Osteoblast (primary cell): Measurements from ENCODE around the gene MIB2. TPM values are rescaled to one million over a fixed set of nuclear protein-coding genes. Genes with fewer than 3 reads are reported as not detected.

Experiments used
- DNase-seq: peaks from one replicate; pipeline ENCODE4 v3.0.0; 2011; ENCODE audit warnings: low spot score, mixed read lengths; ENCODE audit not compliant: insufficient read length; ENCODE audit errors: missing footprints
- H2AFZ ChIP-seq: 2 replicates; pipeline ENCODE4 v1.6.0; 2011; ENCODE audit warnings: mild to moderate bottlenecking, low read length
- H3K27ac ChIP-seq: 2 replicates; pipeline ENCODE4 v1.5.1; 2011; ENCODE audit warnings: mild to moderate bottlenecking, low read depth, low read length, moderate library complexity
- H3K27me3 ChIP-seq: 2 replicates; pipeline ENCODE4 v1.6.0; 2012; ENCODE audit warnings: mild to moderate bottlenecking, control low read depth, inconsistent platforms, low read length, moderate library complexity; ENCODE audit not compliant: insufficient read depth
- H3K36me3 ChIP-seq: 2 replicates; pipeline ENCODE4 v1.5.1; 2011; ENCODE audit warnings: mild to moderate bottlenecking, low read length, control low read depth, moderate library complexity; ENCODE audit not compliant: insufficient read depth
- H3K4me1 ChIP-seq: 2 replicates; pipeline ENCODE4 v1.5.1; 2011; ENCODE audit warnings: mild to moderate bottlenecking, low read length, control low read depth, moderate library complexity; ENCODE audit not compliant: insufficient read depth
- H3K4me2 ChIP-seq: 2 replicates; pipeline ENCODE4 v1.6.0; 2011; ENCODE audit warnings: mild to moderate bottlenecking, low read length; ENCODE audit not compliant: insufficient read depth
- H3K4me3 ChIP-seq: fragments of 200-600 bp; sonication (generic); 3 replicates; pipeline ENCODE4 v1.5.1; 2012; ENCODE audit warnings: mild to moderate bottlenecking, low read length, inconsistent platforms; ENCODE audit not compliant: insufficient read depth
- H3K79me2 ChIP-seq: 2 replicates; pipeline ENCODE4 v1.6.0; 2012; ENCODE audit warnings: mild to moderate bottlenecking, low read length, control low read depth, inconsistent platforms; ENCODE audit not compliant: insufficient read depth
- H3K9me3 ChIP-seq: 2 replicates; pipeline ENCODE4 v1.5.1; 2011; ENCODE audit warnings: low read depth, low read length, control low read depth
- H4K20me1 ChIP-seq: 2 replicates; pipeline ENCODE4 v1.6.0; 2012; ENCODE audit warnings: mild to moderate bottlenecking, low read length, control low read depth; ENCODE audit not compliant: insufficient read depth
- total RNA-seq: library from RNA; depleted of rRNA; stranded (reverse); fragments of >200 nt; gene quantifications from 2 replicates; pipeline ENCODE4 v1.2.3, GENCODE V29; 2012
- TF ChIP-seq, protein P1 (sequence below): IDR thresholded peaks from 2 replicates; pipeline ENCODE4 v1.5.1; 2011; ENCODE audit warnings: mild to moderate bottlenecking, low read depth, low read length, moderate library complexity; ENCODE audit errors: extremely low read depth

Gene MIB2
- total RNA-seq, 1 donor: 80.7 TPM

GRCh38 chr1:1613509-1614082 is 1.7 kb upstream of the MIB2 start:
- Histone ChIP-seq H3K9me3 (no peaks in the 10 kb centered on the region), H3K4me1 (peaks cover 23% of the 10 kb centered on the region), H4K20me1 (peaks cover 33% of the 10 kb centered on the region), H3K27me3 (no peaks in the 10 kb centered on the region), H3K36me3 (peaks cover 4% of the 10 kb centered on the region), H3K27ac (peak overlapping the region; percentile 96), H2AFZ (no peak overlapping the region), H3K79me2 (peaks cover 37% of the 10 kb centered on the region), H3K4me3 (peak overlapping the region; percentile 97), H3K4me2 (peak overlapping the region; percentile 91)
- DNase-seq: no peak
- TF ChIP-seq, protein P1, sequence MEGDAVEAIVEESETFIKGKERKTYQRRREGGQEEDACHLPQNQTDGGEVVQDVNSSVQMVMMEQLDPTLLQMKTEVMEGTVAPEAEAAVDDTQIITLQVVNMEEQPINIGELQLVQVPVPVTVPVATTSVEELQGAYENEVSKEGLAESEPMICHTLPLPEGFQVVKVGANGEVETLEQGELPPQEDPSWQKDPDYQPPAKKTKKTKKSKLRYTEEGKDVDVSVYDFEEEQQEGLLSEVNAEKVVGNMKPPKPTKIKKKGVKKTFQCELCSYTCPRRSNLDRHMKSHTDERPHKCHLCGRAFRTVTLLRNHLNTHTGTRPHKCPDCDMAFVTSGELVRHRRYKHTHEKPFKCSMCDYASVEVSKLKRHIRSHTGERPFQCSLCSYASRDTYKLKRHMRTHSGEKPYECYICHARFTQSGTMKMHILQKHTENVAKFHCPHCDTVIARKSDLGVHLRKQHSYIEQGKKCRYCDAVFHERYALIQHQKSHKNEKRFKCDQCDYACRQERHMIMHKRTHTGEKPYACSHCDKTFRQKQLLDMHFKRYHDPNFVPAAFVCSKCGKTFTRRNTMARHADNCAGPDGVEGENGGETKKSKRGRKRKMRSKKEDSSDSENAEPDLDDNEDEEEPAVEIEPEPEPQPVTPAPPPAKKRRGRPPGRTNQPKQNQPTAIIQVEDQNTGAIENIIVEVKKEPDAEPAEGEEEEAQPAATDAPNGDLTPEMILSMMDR: no peak

- Histone ChIP-seq H3K27ac (peak overlapping the region; percentile 96), H3K9me3 (no peaks in the 10 kb centered on the region), H3K27me3 (no peaks in the 10 kb centered on the region), H3K36me3 (peaks cover 4% of the 10 kb centered on the region), H4K20me1 (peaks cover 33% of the 10 kb centered on the region), H3K4me3 (peak overlapping the region; percentile 97), H3K79me2 (peaks cover 38% of the 10 kb centered on the region), H3K4me1 (peaks cover 23% of the 10 kb centered on the region), H3K4me2 (peak overlapping the region; percentile 91), H2AFZ (peak overlapping the region; percentile 81)
- TF ChIP-seq, protein P1: no peak
- DNase-seq: peak; percentile 99
Observed at GRCh38 chr1:1614204-1614953, 921 bp upstream of the MIB2 start.

GRCh38 chr1:1614954-1615255 is 395 bp upstream of the MIB2 start:
- H3K79me2 ChIP-seq: peaks cover 39% of the 10 kb centered on the region
- TF ChIP-seq, protein P1: no peak
- H4K20me1 ChIP-seq: peaks cover 36% of the 10 kb centered on the region
- peak overlapping the region; percentile 96 for H3K27ac ChIP-seq
- peaks cover 23% of the 10 kb centered on the region for H3K4me1 ChIP-seq
- peak overlapping the region; percentile 81 for H2AFZ ChIP-seq
- H3K36me3 ChIP-seq: peaks cover 4% of the 10 kb centered on the region
- no peaks in the 10 kb centered on the region for H3K27me3 ChIP-seq
- H3K4me3 ChIP-seq: peak overlapping the region; percentile 97
- no peak for DNase-seq
- no peaks in the 10 kb centered on the region for H3K9me3 ChIP-seq
- peak overlapping the region; percentile 91 for H3K4me2 ChIP-seq

DNA sequence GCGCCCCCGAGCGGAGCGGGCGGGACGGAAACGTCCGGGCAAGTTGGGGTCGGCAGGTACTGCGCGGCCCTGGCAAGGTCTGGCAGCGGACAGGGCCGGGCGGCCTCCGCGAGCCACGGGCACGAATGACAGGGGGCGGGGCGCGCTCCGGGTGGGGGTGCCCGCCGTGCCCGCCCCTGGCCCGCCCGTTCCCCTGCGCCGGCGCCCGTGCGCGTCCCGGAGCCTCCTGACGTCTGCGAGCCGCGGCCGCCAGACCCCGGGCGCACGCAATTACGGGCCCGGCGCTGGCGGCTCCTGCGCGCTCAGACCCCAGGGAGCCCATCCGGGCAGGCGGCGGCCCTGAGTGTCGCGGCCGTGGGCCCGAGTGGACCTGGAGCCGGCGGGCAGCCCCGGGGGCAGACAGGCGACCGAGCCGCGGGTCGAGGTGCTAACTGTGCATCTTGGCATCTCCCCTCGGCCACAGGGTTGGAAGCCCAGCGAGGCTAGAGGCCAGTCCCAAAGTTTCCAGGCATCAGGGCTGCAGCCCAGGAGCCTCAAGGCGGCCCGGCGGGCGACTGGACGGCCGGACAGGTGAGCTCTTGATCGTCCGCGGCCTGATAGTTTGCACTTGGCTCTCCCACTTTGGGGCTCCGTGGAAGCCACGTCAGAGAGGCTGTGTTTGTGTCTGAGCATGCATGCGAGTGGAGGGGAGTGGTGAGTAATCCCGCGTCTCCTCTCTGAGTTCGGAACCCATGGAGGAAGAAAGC is 918 bp downstream of the MIB2 start:
- peak overlapping the region; percentile 56 for H2AFZ ChIP-seq
- peak overlapping the region; percentile 94 for H3K4me2 ChIP-seq
- H3K4me3 ChIP-seq: peak overlapping the region; percentile 97
- peak overlapping the region; percentile 96 for H3K27ac ChIP-seq
- peaks cover 41% of the 10 kb centered on the region for H3K79me2 ChIP-seq
- peak; percentile 99 for DNase-seq
- H4K20me1 ChIP-seq: peaks cover 42% of the 10 kb centered on the region
- H3K36me3 ChIP-seq: peaks cover 4% of the 10 kb centered on the region
- TF ChIP-seq, protein P1: no peak
- no peaks in the 10 kb centered on the region for H3K9me3 ChIP-seq
- H3K27me3 ChIP-seq: no peaks in the 10 kb centered on the region
- H3K4me1 ChIP-seq: peaks cover 23% of the 10 kb centered on the region
